IPS-NIHi11 (cell line): ENCODE data around the gene EXOC5.

Experiments
- DNase-seq: peaks from one replicate; pipeline ENCODE4 v3.0.0; 2012; ENCODE audit warnings: mixed read lengths, low spot score

The EXOC5 gene

GRCh38 chr14:57168138-57168679 is 100.5 kb downstream of the EXOC5 start:
- DNase-seq, result no peak

DNA sequence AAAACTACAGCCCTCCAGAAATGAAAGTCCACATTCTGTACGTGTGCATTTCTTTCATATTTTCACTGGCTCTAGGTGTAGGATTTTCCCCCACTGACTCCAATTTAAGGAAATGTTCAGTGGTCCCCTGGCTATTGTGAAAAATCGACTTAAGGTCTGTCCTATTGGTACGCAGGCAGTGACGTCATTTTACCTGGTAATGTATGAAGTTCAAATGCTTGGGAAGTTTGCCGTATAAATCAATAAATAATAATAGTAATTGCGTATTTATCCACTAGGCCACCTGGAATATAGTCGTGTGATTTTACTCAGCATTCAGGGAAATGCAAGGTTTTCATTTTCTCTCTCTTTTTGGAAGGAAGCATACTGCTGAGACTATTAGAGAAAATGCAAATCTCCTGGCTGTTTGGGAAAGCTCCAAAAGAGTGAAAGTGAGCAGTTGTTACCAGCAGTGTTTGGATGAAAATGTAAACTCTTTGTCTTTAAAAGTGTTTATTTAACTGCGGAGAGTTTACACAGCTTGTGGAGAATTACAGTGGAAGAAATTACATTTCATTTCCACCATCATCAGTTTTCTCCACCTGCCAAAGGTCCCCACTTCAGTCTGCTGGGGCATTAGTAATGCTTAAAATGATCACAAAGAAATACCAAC is 107.0 kb downstream of the EXOC5 start:
- no peak for DNase-seq

GRCh38 chr14:57160333-57160732 is 108.4 kb downstream of the EXOC5 start:
- no peak for DNase-seq

- no peak for DNase-seq
Measured at GRCh38 chr14:57153286-57153685, 115.4 kb downstream of the EXOC5 start.
